ENCODE data around the gene PANX1. TPM values are rescaled to one million over a fixed set of nuclear protein-coding genes. Genes with fewer than 3 reads are reported as not detected.

Gene PANX1
- total RNA-seq, 1 donor from 2014 or later, result 42.9 TPM

- H3K4me1 Mint-ChIP-seq, result peaks cover 86% of the 10 kb centered on the region
- H3K27me3 Mint-ChIP-seq (ENCODE audit: low read depth), result no peaks in the 10 kb centered on the region
- peak overlapping the region; percentile 35 for H3K27ac Mint-ChIP-seq
- H3K4me3 Mint-ChIP-seq, result no peak overlapping the region
- no peaks in the 10 kb centered on the region for H3K36me3 Mint-ChIP-seq
- TF ChIP-seq CTCF (IDR thresholded peaks at IDR 0.05; ENCODE audit: unreplicated experiment), result no peak
- no peaks in the 10 kb centered on the region for H3K9me3 Mint-ChIP-seq
- DNase-seq (ENCODE audit: low spot score in 2 of 2, unreplicated experiment in 2 of 2), result no peak
Measured at GRCh38 chr11:94147433-94147845, 18.8 kb downstream of the PANX1 start.

- Mint-ChIP-seq H3K4me1 (peaks cover 86% of the 10 kb centered on the region), H3K27me3 (ENCODE audit: low read depth) (no peaks in the 10 kb centered on the region), H3K27ac (peak overlapping the region; percentile 33), H3K4me3 (no peak overlapping the region), H3K36me3 (no peaks in the 10 kb centered on the region), H3K9me3 (no peaks in the 10 kb centered on the region)
- no peak for DNase-seq (ENCODE audit: low spot score in 2 of 2, unreplicated experiment in 2 of 2)
- TF ChIP-seq CTCF (IDR thresholded peaks at IDR 0.05; ENCODE audit: unreplicated experiment), result no peak
Measured at GRCh38 chr11:94148189-94148588, 19.5 kb downstream of the PANX1 start.

GRCh38 chr11:94149431-94150017, 20.9 kb downstream of the PANX1 start:
- no peaks in the 10 kb centered on the region for H3K27me3 Mint-ChIP-seq (ENCODE audit: low read depth)
- H3K9me3 Mint-ChIP-seq, result no peaks in the 10 kb centered on the region
- peaks cover 4% of the 10 kb centered on the region for H3K36me3 Mint-ChIP-seq
- TF ChIP-seq CTCF (IDR thresholded peaks at IDR 0.05; ENCODE audit: unreplicated experiment), result no peak
- H3K4me1 Mint-ChIP-seq, result peaks cover 78% of the 10 kb centered on the region
- H3K4me3 Mint-ChIP-seq, result no peak overlapping the region
- DNase-seq (ENCODE audit: low spot score in 2 of 2, unreplicated experiment in 2 of 2), result no peak
- H3K27ac Mint-ChIP-seq, result peak overlapping the region; percentile 83

GRCh38 chr11:94150056-94150455, 21.4 kb downstream of the PANX1 start:
- no peak for TF ChIP-seq CTCF (IDR thresholded peaks at IDR 0.05; ENCODE audit: unreplicated experiment)
- peaks cover 74% of the 10 kb centered on the region for H3K4me1 Mint-ChIP-seq
- H3K27ac Mint-ChIP-seq, result peak overlapping the region; percentile 83

GRCh38 chr11:94150704-94151685, 22.4 kb downstream of the PANX1 start:
- Mint-ChIP-seq H3K36me3 (peaks cover 9% of the 10 kb centered on the region), H3K4me1 (peaks cover 65% of the 10 kb centered on the region), H3K27ac (peak overlapping the region; percentile 37), H3K4me3 (no peak overlapping the region), H3K9me3 (no peaks in the 10 kb centered on the region), H3K27me3 (ENCODE audit: low read depth) (no peaks in the 10 kb centered on the region)
- TF ChIP-seq CTCF (IDR thresholded peaks at IDR 0.05; ENCODE audit: unreplicated experiment), result no peak
- DNase-seq (ENCODE audit: low spot score in 2 of 2, unreplicated experiment in 2 of 2), result no peak

More at GRCh38 chr11:94150056-94150455, 21.4 kb downstream of the PANX1 start:
- Mint-ChIP-seq H3K36me3 (peaks cover 4% of the 10 kb centered on the region), H3K4me3 (no peak overlapping the region), H3K27me3 (ENCODE audit: low read depth) (no peaks in the 10 kb centered on the region), H3K9me3 (no peaks in the 10 kb centered on the region)
- DNase-seq (ENCODE audit: low spot score in 2 of 2, unreplicated experiment in 2 of 2), result no peak
